ENCODE results near the gene GAB2.
"Not testable (repeated sequence)": the region's sequence is repeated elsewhere in the genome, so short reads cannot be mapped to it uniquely, and the experiment has no call there.

The GAB2 gene

GRCh38 chr11:78365381-78365792 is 52.2 kb downstream of the GAB2 start:
- no peak for DNase-seq (ENCODE audit: low read depth)

GRCh38 chr11:78364128-78364751 is 53.4 kb downstream of the GAB2 start:
- DNase-seq (ENCODE audit: low read depth), result no peak

GRCh38 chr11:78363024-78363619 is 54.5 kb downstream of the GAB2 start:
- DNase-seq (ENCODE audit: low read depth), result no peak

- no peak for DNase-seq (ENCODE audit: low read depth)
Observed at GRCh38 chr11:78361228-78361627, 56.4 kb downstream of the GAB2 start.

GRCh38 chr11:78359921-78360320 is 57.7 kb downstream of the GAB2 start:
- DNase-seq (ENCODE audit: low read depth), result no peak

GRCh38 chr11:78357924-78358323 is 59.7 kb downstream of the GAB2 start:
- not testable (repeated sequence) for DNase-seq (ENCODE audit: low read depth)

- not testable (repeated sequence) for DNase-seq (ENCODE audit: low read depth)
Observed at GRCh38 chr11:78357425-78357824, 60.2 kb downstream of the GAB2 start.

- not testable (repeated sequence) for DNase-seq (ENCODE audit: low read depth)
Observed at GRCh38 chr11:78355742-78356141, 61.9 kb downstream of the GAB2 start.

- no peak for DNase-seq (ENCODE audit: low read depth)
Observed at GRCh38 chr11:78355309-78355705, 62.3 kb downstream of the GAB2 start.

- DNase-seq (ENCODE audit: low read depth), result no peak
Observed at GRCh38 chr11:78354408-78355308, 63.0 kb downstream of the GAB2 start.

GRCh38 chr11:78351979-78352841 is 65.4 kb downstream of the GAB2 start:
- no peak for DNase-seq (ENCODE audit: low read depth)

- DNase-seq (ENCODE audit: low read depth), result no peak
Observed at GRCh38 chr11:78351193-78351592, 66.4 kb downstream of the GAB2 start.

- no peak for DNase-seq (ENCODE audit: low read depth)
Observed at GRCh38 chr11:78350646-78351165, 66.9 kb downstream of the GAB2 start.

- no peak for DNase-seq (ENCODE audit: low read depth)
Observed at GRCh38 chr11:78350091-78350645, 67.5 kb downstream of the GAB2 start.

GRCh38 chr11:78349624-78350023 is 68.0 kb downstream of the GAB2 start:
- no peak for DNase-seq (ENCODE audit: low read depth)

GRCh38 chr11:78349114-78349513 is 68.5 kb downstream of the GAB2 start:
- no peak for DNase-seq (ENCODE audit: low read depth)

- no peak for DNase-seq (ENCODE audit: low read depth)
Observed at GRCh38 chr11:78347956-78348355, 69.7 kb downstream of the GAB2 start.

- DNase-seq (ENCODE audit: low read depth), result no peak
Observed at GRCh38 chr11:78346799-78347198, 70.8 kb downstream of the GAB2 start.

- DNase-seq (ENCODE audit: low read depth), result no peak
Observed at GRCh38 chr11:78345450-78345849, 72.2 kb downstream of the GAB2 start.

GRCh38 chr11:78344676-78345075 is 72.9 kb downstream of the GAB2 start:
- DNase-seq (ENCODE audit: low read depth), result no peak

- no peak for DNase-seq (ENCODE audit: low read depth)
Observed at GRCh38 chr11:78344094-78344493, 73.5 kb downstream of the GAB2 start.

All from activated T-cell treated with anti-CD3 and anti-CD28 coated beads for 1 hour (primary cell).